Panc1 (cell line): ENCODE data around the gene ZNF804B. TPM values are rescaled to one million over a fixed set of nuclear protein-coding genes. Genes with fewer than 3 reads are reported as not detected.

Experiments
- ATAC-seq: fragments of 200-7000 bp; cut with Tn5 transposase; 2 replicates; pipeline ENCODE4 v1.9.1; 2020; ENCODE audit warnings: mild to moderate bottlenecking, moderate library complexity
- BruUV-seq: library from RNA; stranded (reverse); fragments of 400-500 nt; replicated peaks from 2 replicates; lab custom pipeline; 2021; lab: Mats Ljungman, UMichigan
- CTCF ChIA-PET: fragments of 300-600 bp; sonication (Branson Sonifier 250); formaldehyde crosslinking; loops from one replicate; lab custom pipeline; 2022; ENCODE audit warnings: antibody characterized with exemption; lab: Charles Lee
- POLR2A ChIA-PET: fragments of 300-600 bp; sonication (Branson Sonifier 250); formaldehyde crosslinking; loops from one replicate; lab custom pipeline; 2022; ENCODE audit warnings: antibody characterized with exemption; lab: Charles Lee
- DNase-seq: peaks from one replicate; pipeline ENCODE4 v3.0.0-alpha.2; 2010; ENCODE audit warnings: low read depth, low spot score
- H3K27ac ChIP-seq: 2 replicates; pipeline ENCODE4 v1.5.1; 2011; ENCODE audit warnings: mild to moderate bottlenecking, low read length, inconsistent platforms
- H3K27me3 ChIP-seq: fragments of 200-500 bp; sonication (Bioruptor generic); 2 replicates; pipeline ENCODE4 v1.6.0; 2014; ENCODE audit warnings: low read length, inconsistent platforms; ENCODE audit not compliant: control insufficient read depth, insufficient read depth
- H3K36me3 ChIP-seq: fragments of 200-500 bp; sonication (Bioruptor generic); 2 replicates; pipeline ENCODE4 v1.5.1; 2014; ENCODE audit warnings: inconsistent platforms, mild to moderate bottlenecking, low read length, moderate library complexity; ENCODE audit not compliant: control insufficient read depth, insufficient read depth
- H3K4me1 ChIP-seq: 2 replicates; pipeline ENCODE4 v1.5.1; 2011; ENCODE audit warnings: inconsistent platforms, mild to moderate bottlenecking, low read length, moderate library complexity; ENCODE audit not compliant: control insufficient read depth, insufficient read depth
- H3K4me3 ChIP-seq, 2 experiments: 2 replicates each; pipeline ENCODE4 v1.5.1; 2011 to 2012; ENCODE audit warnings: low read depth in 2 of 2, low read length in 2 of 2, mild to moderate bottlenecking in 2 of 2, inconsistent platforms in 1 of 2, moderate library complexity in 1 of 2
- H3K9me3 ChIP-seq: fragments of 200-500 bp; sonication (Bioruptor generic); 2 replicates; pipeline ENCODE4 v1.5.1; 2014; ENCODE audit warnings: low read depth, mild to moderate bottlenecking, inconsistent platforms, low read length, moderate library complexity; ENCODE audit not compliant: control insufficient read depth, insufficient read depth
- CTCF ChIP-seq: fragments of 450-650 bp; IDR thresholded peaks from 2 replicates; pipeline ENCODE4 v1.5.1; 2017; ENCODE audit warnings: mild to moderate bottlenecking
- POLR2AphosphoS5 ChIP-seq: IDR thresholded peaks from 2 replicates; pipeline ENCODE4 v1.6.1; 2012; ENCODE audit warnings: mild to moderate bottlenecking, low read depth, low read length, moderate library complexity
- REST ChIP-seq, 2 experiments: IDR thresholded peaks; 2 replicates each; pipeline ENCODE4 v1.6.1; 2011 to 2012; ENCODE audit warnings: low read depth in 2 of 2, control low read depth in 1 of 2, low read length in 1 of 2, mild to moderate bottlenecking in 1 of 2, moderate library complexity in 1 of 2; ENCODE audit not compliant: insufficient read depth in 1 of 2
- SIN3A ChIP-seq: IDR thresholded peaks from 2 replicates; pipeline ENCODE4 v1.6.1; 2012; ENCODE audit warnings: low read depth, mild to moderate bottlenecking, low read length, moderate library complexity, borderline replicate concordance; ENCODE audit not compliant: insufficient read depth
- TCF7L2 ChIP-seq: IDR thresholded peaks from 2 replicates; pipeline ENCODE4 v1.6.1; 2011; ENCODE audit warnings: mild to moderate bottlenecking, low read depth, low read length, inconsistent platforms
- in situ Hi-C: cut with HindIII; loops from 2 replicates; pipeline ENCODE4 v1.10.0; 2016; ENCODE audit warnings: low sequenced_read_pairs, low pct_unique_long_range_greater_than_20kb
- intact Hi-C: fragments of 100-400 bp; cut with micrococcal nuclease; formaldehyde crosslinking; loops from one replicate; pipeline ENCODE4 v1.10.0; 2022; ENCODE audit not compliant: unreplicated experiment
- total RNA-seq: library from RNA; stranded (reverse); gene quantifications from one replicate; pipeline ENCODE4 v1.2.1, GENCODE V29; 2021; ENCODE audit not compliant: unreplicated experiment

Gene ZNF804B
- total RNA-seq, 1 experiment from 2014 or later = not detected

GRCh38 chr7:89145801-89146200, 386.3 kb downstream of the ZNF804B start:
- ATAC-seq (no peak), DNase-seq (no peak)
- no peaks in the 10 kb centered on the region for H3K4me1 ChIP-seq
- no peak overlapping the region for H3K27ac ChIP-seq
- no peak for TF ChIP-seq POLR2AphosphoS5
- TF ChIP-seq CTCF = no peak
- no peak for TF ChIP-seq REST (IDR thresholded peaks at IDR 0.05; ENCODE audit: insufficient read depth in 1 of 2, low read depth in 2 of 2, low read length in 1 of 2)
- no peak for TF ChIP-seq SIN3A
- no peaks in the 10 kb centered on the region for H3K27me3 ChIP-seq
- POLR2A ChIA-PET = no interaction called here
- intact Hi-C loops (no loop called here), in situ Hi-C loops (no loop called here)
- H3K9me3 ChIP-seq = no peaks in the 10 kb centered on the region
- H3K4me3 ChIP-seq = no peak overlapping the region
- CTCF ChIA-PET = no interaction called here
- H3K36me3 ChIP-seq = no peaks in the 10 kb centered on the region; the same call in 1 of the 2 replicates
- BruUV-seq = no TSS peak

GRCh38 chr7:89160107-89160506, 400.6 kb downstream of the ZNF804B start:
- intact Hi-C loops (no loop called here), in situ Hi-C loops (no loop called here)
- no peak for DNase-seq
- Histone ChIP-seq H3K4me1 (no peaks in the 10 kb centered on the region), H3K36me3 (no peaks in the 10 kb centered on the region), H3K4me3 (no peak overlapping the region), H3K9me3 (no peaks in the 10 kb centered on the region), H3K27ac (no peak overlapping the region), H3K27me3 (no peaks in the 10 kb centered on the region)
- CTCF ChIA-PET = no interaction called here
- POLR2A ChIA-PET = no interaction called here
- TF ChIP-seq CTCF = no peak
- no peak for TF ChIP-seq TCF7L2
- TF ChIP-seq POLR2AphosphoS5 = no peak
- TF ChIP-seq SIN3A = no peak
- TF ChIP-seq REST (IDR thresholded peaks at IDR 0.05; ENCODE audit: insufficient read depth in 1 of 2, low read depth in 2 of 2, low read length in 1 of 2) = no peak
- no peak for ATAC-seq
- no TSS peak for BruUV-seq
